K562 treated with DMSO at 1 percent for 24 hours (cell line): ENCODE results near the gene SLC22A23. TPM values are rescaled to one million over a fixed set of nuclear protein-coding genes. Genes with fewer than 3 reads are reported as not detected.

Experiments
- total RNA-seq: library from RNA; unstranded; fragments of 300-600 nt; gene quantifications from 2 replicates; pipeline ENCODE4 v1.2.3, GENCODE V29; 2022; ENCODE audit warnings: low read depth; ENCODE audit not compliant: insufficient read depth

SLC22A23 gene
- total RNA-seq, result 10.9 and 11.1 TPM in 2 replicates

DNA sequence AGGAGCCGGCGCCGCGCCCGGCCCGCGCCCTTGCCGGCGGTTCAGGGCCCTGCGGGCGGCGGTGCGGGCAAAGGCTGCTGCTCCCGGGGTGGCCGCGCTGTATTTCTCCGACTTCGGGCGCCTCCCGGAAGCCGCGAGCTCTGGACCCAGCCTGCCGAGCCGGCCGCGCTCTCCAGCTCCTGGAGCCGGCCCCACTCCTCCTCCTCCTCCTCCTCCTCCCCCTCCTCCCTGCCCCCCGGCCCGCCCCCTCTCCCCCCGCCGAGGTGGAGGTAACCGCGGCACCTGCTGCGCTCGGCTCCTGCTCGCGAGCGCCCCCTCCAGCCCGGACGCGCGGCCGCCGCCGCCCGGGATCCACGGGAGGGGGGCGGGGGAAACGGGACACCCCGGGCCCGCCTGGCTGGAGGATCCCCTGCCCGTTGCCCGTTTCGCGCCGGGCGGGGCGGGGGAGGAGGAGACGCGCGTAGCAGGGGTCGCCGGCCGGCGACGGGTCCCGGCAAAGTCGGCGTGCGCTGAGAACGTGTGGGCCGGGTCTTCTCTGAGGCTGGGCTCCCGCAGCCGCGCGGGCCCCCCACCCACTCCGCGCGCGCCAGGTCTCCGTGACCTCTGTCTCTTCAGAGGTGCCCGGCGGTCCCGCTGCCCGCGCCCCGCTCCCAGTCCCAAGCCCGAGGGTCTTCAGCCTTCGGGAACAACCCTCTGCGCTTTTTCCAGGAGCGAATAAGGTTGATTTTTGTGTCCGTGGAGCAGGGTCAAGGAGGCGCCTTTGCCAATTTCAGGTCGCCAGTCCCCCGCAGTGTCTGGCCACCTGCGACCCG is at the start of gene SLC22A23:
Gene SLC22A23, minus strand, starts transcription at position 153 of the 812 bp plus-strand sequence. CDS start 491 bp downstream, outside the sequence.

GRCh38 chr6:3258720-3259490 is 197.9 kb downstream of the SLC22A23 start, which contains the start of gene PSMG4:
Gene PSMG4, plus strand, starts transcription at chr6:3258947. Its CDS starts 76 bp downstream, at chr6:3259023.

GRCh38 chr6:3227363-3228045 is 229.3 kb downstream of the SLC22A23 start, which contains the start of gene TUBB2B:
Gene TUBB2B, minus strand, starts transcription at chr6:3227653. Its CDS starts 110 bp downstream, at chr6:3227543.

Other genes with a start within 250 kb of the SLC22A23 start
- gene TUBB2B, start 229.4 kb downstream of the SLC22A23 start, total RNA-seq, result 21.2 and 24.5 TPM in 2 replicates
- 79.7 and 83.5 TPM in 2 replicates for gene PSMG4, start 198.1 kb downstream of the SLC22A23 start, total RNA-seq